SIG-M5 treated with dmso at 0.1 percent for 504 hours (cell line): ENCODE results near the gene C1orf35.
"Not testable (repeated sequence)": the region's sequence is repeated elsewhere in the genome, so short reads cannot be mapped to it uniquely, and the experiment has no call there.

Experiments used
- DNase-seq: peaks from one replicate; lab custom pipeline; 2025; ENCODE audit not compliant: unreplicated experiment; lab: John Stamatoyannopoulos, UW

The C1orf35 gene

GRCh38 chr1:228142701-228143136 is 39.6 kb upstream of the C1orf35 start:
- DNase-seq = no peak

- DNase-seq = no peak
Measured at GRCh38 chr1:228142155-228142691, 39.1 kb upstream of the C1orf35 start.

- peak; percentile 19 for DNase-seq
Measured at GRCh38 chr1:228141226-228142044, 38.3 kb upstream of the C1orf35 start.

GRCh38 chr1:228140724-228141225 is 37.6 kb upstream of the C1orf35 start:
- peak; percentile 35 for DNase-seq

GRCh38 chr1:228139931-228140723 is 37.0 kb upstream of the C1orf35 start, which contains the start of gene GUK1:
Gene GUK1, plus strand, starts transcription at chr1:228140279. Its CDS starts 24 bp downstream, at chr1:228140303.
- peak; percentile 100 for DNase-seq

- no peak for DNase-seq
Measured at GRCh38 chr1:228139406-228139930, 36.3 kb upstream of the C1orf35 start.

- DNase-seq = peak; percentile 8
Measured at GRCh38 chr1:228136901-228137300, 33.8 kb upstream of the C1orf35 start.

GRCh38 chr1:228134591-228134990 is 31.5 kb upstream of the C1orf35 start:
- DNase-seq = no peak

GRCh38 chr1:228131766-228132165 is 28.6 kb upstream of the C1orf35 start:
- DNase-seq = no peak

- DNase-seq = no peak
Measured at GRCh38 chr1:228125185-228125584, 22.1 kb upstream of the C1orf35 start.

- DNase-seq = no peak
Measured at GRCh38 chr1:228123505-228123904, 20.4 kb upstream of the C1orf35 start.

- DNase-seq = no peak
Measured at GRCh38 chr1:228122921-228123441, 19.9 kb upstream of the C1orf35 start.

GRCh38 chr1:228120857-228121489 is 17.8 kb upstream of the C1orf35 start:
- peak; percentile 26 for DNase-seq

GRCh38 chr1:228120351-228120750 is 17.2 kb upstream of the C1orf35 start:
- DNase-seq = no peak

GRCh38 chr1:228118040-228118439 is 14.9 kb upstream of the C1orf35 start:
- DNase-seq = no peak

GRCh38 chr1:228117335-228117734 is 14.2 kb upstream of the C1orf35 start:
- no peak for DNase-seq

- DNase-seq = no peak
Measured at GRCh38 chr1:228114827-228115226, 11.7 kb upstream of the C1orf35 start.

GRCh38 chr1:228112617-228113016 is 9.5 kb upstream of the C1orf35 start:
- no peak for DNase-seq

GRCh38 chr1:228112167-228112566 is 9.0 kb upstream of the C1orf35 start:
- DNase-seq = no peak

- not testable (repeated sequence) for DNase-seq
Measured at GRCh38 chr1:228111315-228111714, 8.2 kb upstream of the C1orf35 start.
